GM21737 (cell line): ENCODE results near the gene RPS6KA5.

Source experiments
- ATAC-seq: cut with Tn5 transposase; IDR thresholded peaks from one replicate; pipeline ENCODE4 v1.9.1; 2021; ENCODE audit warnings: mild to moderate bottlenecking, moderate library complexity; ENCODE audit not compliant: unreplicated experiment

Gene RPS6KA5

DNA sequence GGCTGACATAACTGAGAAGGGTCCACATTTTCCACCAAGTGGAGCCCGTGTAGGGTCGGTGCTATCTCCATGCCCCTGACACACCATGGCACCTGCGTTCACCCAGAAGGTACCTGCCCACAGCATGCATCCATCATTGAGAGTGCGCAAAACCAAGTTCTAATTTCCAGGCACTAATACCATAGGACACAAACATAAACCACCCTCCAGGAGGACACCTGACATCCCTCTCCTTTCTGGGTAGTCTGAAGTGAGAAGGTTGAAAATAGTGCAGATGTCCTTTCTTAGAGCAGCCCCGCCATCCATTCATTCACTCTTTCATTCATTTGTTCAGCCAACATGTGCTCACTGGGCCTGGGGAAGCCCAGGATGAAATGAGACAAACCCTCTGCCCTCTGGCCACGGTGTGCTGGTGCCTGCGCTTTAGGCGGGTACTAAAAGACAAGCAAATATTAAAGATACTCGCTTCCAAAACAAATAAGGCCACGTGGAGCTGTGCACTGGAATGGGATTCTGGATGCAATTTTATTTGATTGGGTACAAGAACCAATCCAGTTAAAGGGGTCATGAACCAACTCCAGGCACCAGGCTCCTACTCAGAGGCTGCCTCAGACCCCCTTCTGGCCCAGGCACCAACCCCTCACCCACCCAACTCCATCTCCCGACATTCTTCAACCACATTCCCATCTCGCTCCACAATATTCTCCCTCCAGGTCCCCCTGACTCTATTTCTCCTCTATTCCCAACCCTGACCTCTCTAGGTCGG, 245.5 kb downstream of the RPS6KA5 start:
- ATAC-seq, result no peak

DNA sequence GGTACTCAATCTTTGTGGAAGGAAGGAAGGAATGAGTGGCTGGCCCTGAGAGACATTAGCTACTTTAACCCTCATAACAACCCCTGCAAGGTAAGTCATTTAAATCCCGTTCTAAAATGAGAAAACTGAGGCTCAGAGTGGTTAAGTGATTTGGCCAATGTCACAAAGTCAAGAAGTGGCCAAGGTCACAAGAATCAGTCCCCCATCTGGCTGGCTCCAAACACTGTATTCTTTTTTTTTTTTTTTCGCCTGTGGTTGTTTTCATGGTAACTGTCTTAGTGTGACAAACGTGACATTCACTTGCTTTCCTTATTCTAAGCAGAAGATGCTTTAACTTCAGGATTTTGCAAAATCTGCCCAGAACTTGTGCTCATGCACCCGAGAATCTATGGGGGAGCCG, 247.0 kb downstream of the RPS6KA5 start:
- no peak for ATAC-seq

DNA sequence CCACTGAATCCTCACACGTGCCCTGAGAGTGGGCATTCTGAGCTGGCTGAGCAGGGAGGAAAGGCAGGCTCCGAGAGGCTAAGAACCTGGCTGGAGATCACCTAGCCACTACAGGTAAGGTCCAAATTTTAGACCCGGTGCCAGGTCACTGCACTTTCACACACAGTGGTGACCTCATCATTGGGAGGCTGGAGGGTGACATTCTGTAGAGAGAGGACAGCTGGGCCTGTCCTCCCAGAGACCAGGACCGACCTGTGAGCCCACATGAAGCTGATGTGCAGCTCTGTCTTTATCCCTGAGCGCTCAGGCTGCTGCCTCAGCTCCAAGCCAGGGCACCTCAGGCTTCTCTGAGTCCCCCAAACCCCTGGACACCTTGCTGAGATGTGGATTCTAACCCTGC, 248.3 kb downstream of the RPS6KA5 start:
- no peak for ATAC-seq

- ATAC-seq, result no peak
These were observed 248.8 kb downstream of the RPS6KA5 start for GRCh38 chr14:90811641-90812040.

- no peak for ATAC-seq
These were observed 249.6 kb downstream of the RPS6KA5 start for GRCh38 chr14:90810806-90811205.

DNA sequence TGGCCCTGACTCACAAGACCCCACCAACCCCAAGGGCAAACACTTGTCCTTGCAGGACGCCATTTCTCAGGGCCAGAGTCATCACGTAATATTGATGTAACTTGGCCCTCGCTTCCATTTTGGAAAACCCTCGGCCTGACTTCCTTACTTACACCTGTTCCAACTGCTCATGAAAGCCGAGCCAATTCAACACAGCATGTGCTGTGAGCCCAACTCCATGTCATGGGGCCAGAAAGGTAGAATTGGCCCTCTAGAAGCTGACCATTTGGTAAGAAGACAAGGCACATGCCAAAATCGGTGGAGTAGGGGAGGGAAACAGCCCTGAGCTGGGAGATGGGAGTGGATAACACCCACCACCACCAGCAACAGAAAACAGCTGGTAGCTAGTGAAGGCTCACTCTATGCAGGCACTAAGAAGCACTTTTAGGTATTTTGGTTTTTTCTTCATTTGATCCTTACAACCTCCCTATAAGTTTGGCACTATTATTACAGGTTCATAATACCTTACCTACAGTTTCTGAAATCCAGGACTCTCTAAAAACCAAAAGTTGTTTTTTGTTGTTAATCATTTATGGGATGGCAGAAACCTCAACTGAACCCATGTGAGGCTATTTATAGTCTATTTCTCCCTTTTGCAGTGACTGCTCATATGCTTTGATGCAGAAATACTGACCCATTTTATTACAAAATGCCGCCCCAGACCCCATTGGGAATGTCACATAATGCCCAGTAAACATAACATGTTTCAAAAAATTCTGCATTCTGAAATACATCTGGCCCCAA, 250.7 kb downstream of the RPS6KA5 start:
- ATAC-seq, result no peak

DNA sequence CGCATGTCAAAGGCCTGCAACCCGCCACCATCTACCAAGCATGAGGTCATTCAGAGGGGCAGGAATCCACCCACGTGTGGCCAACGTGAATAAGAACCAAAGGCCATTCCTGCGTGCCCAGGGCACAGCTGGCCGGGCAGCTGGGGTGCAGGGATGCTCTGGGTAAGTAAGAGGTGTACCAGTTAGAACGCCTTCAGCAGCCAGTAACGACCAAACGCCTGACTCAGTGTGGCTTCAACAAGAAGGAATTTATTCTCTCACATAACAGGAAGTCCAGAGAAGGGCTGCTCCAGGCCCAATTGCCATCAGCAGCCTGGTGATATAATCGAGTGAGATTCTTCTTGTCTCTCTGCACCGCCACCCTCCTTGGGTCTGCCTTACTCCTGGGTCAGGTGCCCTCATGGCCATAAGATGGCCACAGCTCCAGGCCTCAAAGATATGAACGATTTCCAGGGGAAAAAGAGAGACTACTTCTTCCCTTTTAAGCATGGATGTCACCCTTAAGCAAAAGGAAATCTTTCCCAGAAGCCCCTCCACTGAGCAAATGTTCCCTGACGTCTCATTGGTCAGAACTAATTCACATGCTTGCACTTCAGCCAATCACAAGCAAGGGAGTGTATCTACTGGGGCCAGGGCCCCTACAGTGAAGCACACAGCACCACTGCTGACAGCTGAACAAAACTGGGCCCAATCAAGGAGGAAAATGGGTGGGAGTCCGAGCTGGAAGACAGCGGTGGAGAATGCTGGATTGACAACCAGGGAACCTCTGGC, 251.5 kb downstream of the RPS6KA5 start:
- ATAC-seq, result no peak

GRCh38 chr14:90807060-90807459, 253.4 kb downstream of the RPS6KA5 start:
- no peak for ATAC-seq

GRCh38 chr14:90805662-90806540, 254.5 kb downstream of the RPS6KA5 start:
- ATAC-seq, result no peak

- no peak for ATAC-seq
These were observed 255.4 kb downstream of the RPS6KA5 start for GRCh38 chr14:90805084-90805391.

DNA sequence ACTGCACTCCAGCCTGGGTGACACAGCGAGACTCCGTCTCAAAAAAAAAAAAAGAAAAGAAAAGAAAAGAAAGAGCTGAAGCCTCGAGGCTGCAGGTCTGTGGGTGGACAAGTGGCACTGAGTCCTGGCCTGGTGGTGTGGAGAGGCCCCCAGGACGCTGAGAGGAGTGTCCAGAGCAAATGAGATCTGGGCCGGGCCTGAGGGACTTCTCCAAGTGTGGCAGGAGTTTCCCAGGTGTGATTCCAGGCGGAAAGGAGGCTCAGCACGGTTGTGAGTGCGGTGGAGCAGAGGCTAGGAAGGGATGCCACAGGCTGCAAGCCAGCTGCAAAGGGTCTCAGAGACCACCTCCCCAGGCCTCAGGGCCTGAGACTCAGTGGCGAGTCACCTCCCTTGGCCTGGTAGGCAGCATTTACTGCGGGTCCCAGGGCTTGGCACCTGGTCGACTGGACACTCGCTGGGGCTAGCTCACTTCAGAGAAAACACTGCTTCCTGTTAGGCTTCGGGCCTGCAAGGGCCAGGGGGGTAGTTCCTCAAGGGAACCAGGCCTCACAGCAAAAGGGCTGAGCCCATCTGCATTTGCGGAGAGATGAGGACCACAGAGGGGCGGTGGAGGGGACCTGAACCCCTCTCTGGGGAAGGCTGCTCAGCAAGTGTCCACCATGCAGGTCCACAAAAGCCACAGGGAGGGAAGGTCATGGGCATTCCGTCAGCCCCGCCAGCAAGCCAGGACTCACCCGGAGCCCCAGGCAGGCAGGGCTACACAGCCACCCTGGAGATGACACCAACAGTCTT, 256.0 kb downstream of the RPS6KA5 start:
- no peak for ATAC-seq

- no peak for ATAC-seq
These were observed 257.2 kb downstream of the RPS6KA5 start for GRCh38 chr14:90803249-90803648.

DNA sequence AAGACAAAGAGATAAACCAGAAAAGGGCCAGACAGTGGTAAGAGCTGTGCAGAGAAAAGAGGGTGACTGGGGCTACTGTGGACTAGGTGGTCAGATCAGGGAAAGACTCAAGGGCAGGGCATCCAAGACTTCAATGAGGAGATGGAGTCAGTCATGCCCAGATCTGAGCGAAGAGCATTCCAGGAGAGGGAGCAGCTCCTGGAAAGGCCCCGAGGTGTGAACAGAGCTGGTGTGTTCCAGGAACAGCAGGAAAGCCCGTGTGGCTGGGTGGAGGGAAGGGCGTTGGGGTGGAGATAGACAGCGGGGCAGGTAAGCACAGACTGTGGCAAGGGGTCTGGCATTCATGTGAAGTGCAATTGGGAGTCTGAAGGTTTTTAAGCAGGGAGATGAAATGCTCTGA, 261.0 kb downstream of the RPS6KA5 start:
- ATAC-seq, result no peak

DNA sequence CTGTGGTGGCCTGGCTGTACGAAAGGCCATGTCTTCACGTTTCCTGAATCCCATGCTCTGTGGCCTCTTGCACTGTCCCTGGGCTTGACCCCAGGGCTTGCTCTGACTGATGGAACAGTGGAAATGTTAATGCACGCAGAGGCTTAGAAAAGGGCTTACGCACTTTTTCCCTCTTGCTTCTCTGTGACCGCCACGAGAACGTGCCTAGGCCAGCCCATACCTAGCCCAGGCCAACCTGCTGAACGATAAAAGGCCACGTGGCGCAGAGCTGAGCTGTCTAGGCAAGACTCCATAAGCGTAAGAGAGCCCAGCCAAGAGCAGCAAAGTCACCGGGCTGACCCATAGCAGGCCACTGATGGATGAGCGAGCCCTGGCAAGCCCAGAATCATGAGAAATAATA, 262.5 kb downstream of the RPS6KA5 start:
- ATAC-seq, result no peak
